ENCODE measurements around the gene ADARB2. TPM values are rescaled to one million over a fixed set of nuclear protein-coding genes. Genes with fewer than 3 reads are reported as not detected.
"Not testable (repeated sequence)": the region's sequence is repeated elsewhere in the genome, so short reads cannot be mapped to it uniquely, and the experiment has no call there.

ADARB2 gene
- 0.05 TPM in 1 of 2 replicates, not detected in the other for total RNA-seq

DNA sequence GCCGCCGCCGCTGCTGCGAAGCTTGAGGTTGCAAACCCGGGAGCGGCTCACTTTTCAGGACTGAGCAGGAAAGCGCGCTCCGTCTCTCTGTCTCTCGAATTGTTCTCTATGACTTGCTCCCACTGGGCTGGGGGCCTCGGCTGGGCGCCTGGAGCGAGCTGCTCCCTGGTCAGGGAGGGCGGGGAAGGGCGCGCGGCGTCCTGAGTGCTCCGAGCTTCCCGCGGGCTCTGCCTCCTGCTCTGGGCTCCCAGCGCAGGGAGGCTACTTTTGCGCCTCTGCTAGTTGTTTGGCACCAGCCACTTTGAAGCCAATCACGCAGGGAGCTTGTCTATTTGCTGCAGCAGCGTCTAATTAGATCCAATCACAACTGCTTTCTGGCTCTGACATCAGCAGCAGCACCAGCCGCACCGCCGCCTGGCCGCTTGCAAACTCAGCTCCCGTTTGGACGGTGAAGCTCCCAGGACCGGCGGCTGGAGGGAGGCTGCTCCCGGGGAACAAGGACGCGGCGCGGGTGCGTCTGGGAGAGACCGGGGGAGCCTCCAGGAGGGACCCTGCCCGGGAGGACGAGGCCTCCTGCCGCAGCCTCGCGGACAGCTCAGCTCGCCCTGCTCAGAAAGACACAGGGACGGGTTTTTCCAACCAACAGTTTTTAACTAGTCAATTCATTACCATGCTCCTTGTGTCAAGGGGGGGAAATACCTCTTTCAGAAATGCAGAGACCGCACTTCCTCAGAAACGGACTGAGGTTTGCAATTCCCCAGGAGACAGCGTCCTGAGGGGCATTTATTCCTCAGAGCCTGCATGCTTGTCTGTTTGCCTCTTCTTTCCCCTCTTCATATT is at the start of gene ADARB2:
Gene ADARB2, minus strand, starts transcription at position 304 of the 840 bp plus-strand sequence.
- H3K4me1 Mint-ChIP-seq (ENCODE audit: low read depth): peaks cover 2% of the 10 kb centered on the region
- no peaks in the 10 kb centered on the region for H3K36me3 Mint-ChIP-seq (ENCODE audit: low read depth)
- H3K27ac Mint-ChIP-seq: no peak within 1 kb of the TSS
- no peaks in the 10 kb centered on the region for H3K9me3 Mint-ChIP-seq
- H3K27me3 Mint-ChIP-seq (ENCODE audit: low read depth): peaks cover 57% of the 10 kb centered on the region
- peak within 1 kb of the TSS; percentile 37 for H3K4me3 Mint-ChIP-seq (ENCODE audit: low read depth)
- intact Hi-C loops (cut with micrococcal nuclease): no loop called here
- DNase-seq (ENCODE audit: low spot score): no peak

DNA sequence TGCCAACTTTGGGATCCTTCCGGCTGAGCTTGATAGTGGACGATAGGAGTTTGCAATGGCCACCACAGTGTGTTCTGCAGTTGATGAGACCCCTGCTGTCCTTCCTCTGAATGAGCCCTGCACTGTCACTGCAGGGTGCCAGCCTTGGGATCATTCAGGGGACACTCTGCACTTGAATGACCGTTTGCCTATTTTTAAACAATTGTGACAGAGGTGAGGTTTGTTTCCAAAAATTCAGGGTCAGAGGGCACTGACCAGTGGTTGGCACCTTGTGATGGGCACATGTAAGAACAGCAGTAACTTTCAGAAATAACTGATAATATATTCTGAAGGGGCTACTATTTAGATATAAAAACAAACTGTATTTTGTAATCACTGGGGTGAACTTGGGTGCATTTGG is 48.5 kb upstream of the ADARB2 start:
- no peaks in the 10 kb centered on the region for H3K36me3 Mint-ChIP-seq (ENCODE audit: low read depth)
- H3K9me3 Mint-ChIP-seq: no peaks in the 10 kb centered on the region
- no peak overlapping the region for H3K27ac Mint-ChIP-seq
- DNase-seq (ENCODE audit: low spot score): no peak
- no peaks in the 10 kb centered on the region for H3K4me1 Mint-ChIP-seq (ENCODE audit: low read depth)
- no peaks in the 10 kb centered on the region for H3K27me3 Mint-ChIP-seq (ENCODE audit: low read depth)
- intact Hi-C loops (cut with micrococcal nuclease): no loop called here
- H3K4me3 Mint-ChIP-seq (ENCODE audit: low read depth): no peak overlapping the region

DNA sequence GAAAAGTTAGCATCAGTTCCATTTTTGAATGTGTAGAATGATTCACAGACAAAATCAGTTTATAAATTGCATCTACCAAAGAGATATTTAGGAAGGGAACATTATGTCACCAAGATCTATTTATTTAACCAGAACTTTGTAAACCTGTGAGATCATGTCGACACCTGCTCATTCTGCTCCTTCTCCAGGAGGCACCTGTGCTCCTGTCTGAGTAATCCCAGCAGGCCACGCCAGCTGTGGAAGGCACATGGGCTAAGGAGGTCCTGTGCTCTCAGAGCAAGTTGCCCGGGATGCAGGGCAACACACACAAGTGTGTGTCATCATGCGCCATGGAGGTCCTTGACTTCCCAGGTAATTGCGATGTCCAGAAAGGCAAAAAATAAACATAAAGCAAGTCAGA is 45.5 kb upstream of the ADARB2 start:
- no peak for DNase-seq (ENCODE audit: low spot score)
- Mint-ChIP-seq H3K36me3 (ENCODE audit: low read depth) (no peaks in the 10 kb centered on the region), H3K9me3 (no peaks in the 10 kb centered on the region), H3K4me3 (ENCODE audit: low read depth) (no peak overlapping the region), H3K27ac (no peak overlapping the region), H3K4me1 (ENCODE audit: low read depth) (no peaks in the 10 kb centered on the region), H3K27me3 (ENCODE audit: low read depth) (no peaks in the 10 kb centered on the region)
- intact Hi-C loops (cut with micrococcal nuclease): no loop called here

DNA sequence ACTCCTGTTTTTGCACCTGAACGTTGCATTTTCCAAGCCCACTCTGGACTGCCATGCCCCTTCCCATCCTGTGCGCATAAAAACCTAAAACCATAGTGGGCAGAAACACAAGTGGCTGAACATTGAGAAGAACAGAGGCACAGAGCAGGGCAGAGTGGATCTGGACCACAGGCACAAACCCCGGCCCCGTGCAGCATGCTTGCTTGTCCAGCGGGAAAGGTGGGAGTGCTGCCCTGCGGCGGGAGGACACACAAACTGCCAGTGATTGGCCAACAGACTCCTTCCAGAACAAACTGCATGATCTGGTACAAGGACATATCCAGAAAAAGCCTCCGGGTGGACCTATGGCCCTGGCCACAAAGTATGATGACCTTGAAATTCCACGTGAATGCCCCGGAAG is 42.5 kb upstream of the ADARB2 start:
- intact Hi-C loops (cut with micrococcal nuclease): no loop called here
- DNase-seq (ENCODE audit: low spot score): no peak
- Mint-ChIP-seq H3K4me3 (ENCODE audit: low read depth) (no peak overlapping the region), H3K9me3 (no peaks in the 10 kb centered on the region), H3K4me1 (ENCODE audit: low read depth) (no peaks in the 10 kb centered on the region), H3K27ac (no peak overlapping the region), H3K36me3 (ENCODE audit: low read depth) (no peaks in the 10 kb centered on the region), H3K27me3 (ENCODE audit: low read depth) (no peaks in the 10 kb centered on the region)

DNA sequence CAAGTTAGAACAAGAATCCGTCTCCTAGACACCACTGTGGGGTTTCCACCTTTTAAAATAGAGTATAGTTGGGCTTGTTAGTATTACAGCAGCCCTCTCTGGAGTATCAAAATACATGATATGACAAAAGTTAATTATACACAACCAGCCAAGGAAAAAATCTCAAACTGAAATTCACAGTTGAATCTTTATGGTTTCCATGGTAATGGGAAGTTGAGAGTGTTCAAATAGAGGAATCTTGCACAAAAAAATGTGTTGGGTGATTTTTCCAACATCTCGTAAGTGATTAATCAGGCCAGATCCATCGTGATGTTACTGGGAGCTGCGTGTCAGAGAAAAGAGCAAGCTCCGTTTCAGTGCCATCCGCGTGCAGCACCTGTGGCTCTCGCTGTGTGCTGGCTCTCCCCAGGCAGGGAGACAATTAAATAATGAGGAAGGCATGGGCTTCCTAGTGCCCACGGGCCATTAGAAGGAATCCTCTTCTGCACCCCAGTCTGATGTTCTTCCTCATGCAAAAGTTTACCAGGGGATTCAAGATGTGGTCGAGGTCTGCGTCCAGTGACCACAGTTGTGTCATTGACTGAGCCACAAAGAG is 41.1 kb upstream of the ADARB2 start:
- Mint-ChIP-seq H3K27ac (no peak overlapping the region), H3K4me3 (ENCODE audit: low read depth) (no peak overlapping the region), H3K27me3 (ENCODE audit: low read depth) (no peaks in the 10 kb centered on the region), H3K4me1 (ENCODE audit: low read depth) (no peaks in the 10 kb centered on the region), H3K36me3 (ENCODE audit: low read depth) (no peaks in the 10 kb centered on the region), H3K9me3 (no peaks in the 10 kb centered on the region)
- DNase-seq (ENCODE audit: low spot score): no peak
- intact Hi-C loops (cut with micrococcal nuclease): no loop called here

DNA sequence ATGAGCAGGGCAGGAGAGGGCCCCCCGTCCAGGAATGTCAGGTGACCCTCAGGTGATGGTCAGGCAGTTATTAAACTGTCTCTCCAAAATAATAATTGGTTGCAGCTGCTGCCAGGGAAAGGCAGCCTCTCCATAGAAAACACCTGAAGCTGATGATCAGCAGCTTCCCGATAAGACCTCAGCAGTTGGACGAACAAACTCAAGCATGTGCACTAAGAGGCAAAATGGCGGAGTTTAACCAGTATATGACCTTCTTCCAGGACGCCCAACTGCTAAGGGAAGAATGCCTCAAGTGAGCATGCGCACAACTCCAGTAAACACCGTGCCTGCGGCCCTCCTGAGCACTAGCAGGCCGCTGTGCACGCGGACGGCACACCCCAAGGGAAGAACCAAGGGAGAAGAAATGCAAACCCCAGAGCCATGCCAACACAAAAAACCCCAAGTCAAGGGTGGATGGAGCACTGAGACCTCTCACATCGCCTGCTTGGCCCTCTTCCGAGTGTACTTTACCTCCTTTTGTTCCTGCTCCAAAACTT is 38.9 kb upstream of the ADARB2 start:
- DNase-seq (ENCODE audit: low spot score): no peak
- Mint-ChIP-seq H3K4me1 (ENCODE audit: low read depth) (no peaks in the 10 kb centered on the region), H3K4me3 (ENCODE audit: low read depth) (no peak overlapping the region), H3K27ac (no peak overlapping the region), H3K27me3 (ENCODE audit: low read depth) (no peaks in the 10 kb centered on the region), H3K9me3 (no peaks in the 10 kb centered on the region), H3K36me3 (ENCODE audit: low read depth) (no peaks in the 10 kb centered on the region)
- intact Hi-C loops (cut with micrococcal nuclease): no loop called here

DNA sequence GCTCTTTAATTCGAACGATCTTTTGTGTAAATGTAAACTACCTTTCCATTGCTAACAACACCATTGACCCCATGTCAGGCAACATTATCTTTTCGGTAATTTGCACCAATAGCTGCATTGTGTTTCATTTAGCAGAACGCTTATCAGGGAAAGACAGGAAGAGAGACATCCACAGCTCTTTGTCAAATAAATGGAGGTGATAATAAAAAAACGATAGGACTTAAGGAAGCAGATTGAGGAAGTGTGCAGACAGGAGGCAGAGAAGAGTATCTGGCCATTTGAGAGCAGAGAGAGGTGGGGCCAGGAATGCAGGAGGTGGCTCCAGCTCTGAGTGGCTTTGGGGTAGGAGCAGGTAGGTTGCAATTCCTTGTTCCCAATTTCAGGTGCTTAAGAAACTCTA is 37.5 kb upstream of the ADARB2 start:
- intact Hi-C loops (cut with micrococcal nuclease): no loop called here
- H3K9me3 Mint-ChIP-seq: no peaks in the 10 kb centered on the region
- H3K27me3 Mint-ChIP-seq (ENCODE audit: low read depth): no peaks in the 10 kb centered on the region
- H3K36me3 Mint-ChIP-seq (ENCODE audit: low read depth): no peaks in the 10 kb centered on the region
- H3K27ac Mint-ChIP-seq: no peak overlapping the region
- DNase-seq (ENCODE audit: low spot score): no peak
- H3K4me1 Mint-ChIP-seq (ENCODE audit: low read depth): no peaks in the 10 kb centered on the region
- no peak overlapping the region for H3K4me3 Mint-ChIP-seq (ENCODE audit: low read depth)

DNA sequence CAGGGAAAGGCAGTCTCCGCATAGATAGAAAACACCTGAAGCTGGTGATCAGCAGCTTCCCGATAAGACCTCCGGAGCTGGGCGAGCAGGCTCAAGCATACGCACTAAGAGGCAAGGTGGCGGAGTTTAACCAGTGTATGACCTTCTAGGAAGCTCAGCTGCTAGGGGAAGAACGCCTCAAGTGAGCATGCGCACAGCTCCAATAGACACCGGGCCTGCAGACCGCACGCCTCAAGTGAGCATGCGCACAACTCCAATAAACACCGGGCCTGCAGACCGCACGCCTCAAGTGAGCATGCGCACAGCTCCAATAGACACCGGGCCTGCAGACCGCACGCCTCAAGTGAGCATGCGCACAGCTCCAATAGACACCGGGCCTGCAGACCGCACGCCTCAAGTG is 35.9 kb upstream of the ADARB2 start:
- intact Hi-C loops (cut with micrococcal nuclease): not testable (repeated sequence)

DNA sequence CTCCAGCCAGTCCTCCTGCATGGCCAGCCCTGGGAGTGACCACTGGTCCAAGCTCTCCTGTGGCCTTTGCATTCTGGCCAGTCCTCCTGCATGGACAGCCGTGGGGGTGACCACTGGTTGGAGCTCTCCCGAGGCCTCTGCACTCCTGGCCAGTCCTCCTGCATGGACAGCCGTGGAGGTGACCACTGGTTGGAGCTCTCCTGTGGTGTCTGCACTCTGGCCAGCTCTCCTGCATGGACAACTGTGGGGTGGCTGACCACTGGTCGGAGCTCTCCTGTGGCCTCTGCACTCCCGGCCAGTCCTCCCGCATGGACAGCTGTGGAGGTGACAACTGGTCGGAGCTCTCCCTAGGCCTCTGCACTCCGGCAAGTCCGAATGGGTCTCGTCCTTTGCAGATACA is 28.7 kb upstream of the ADARB2 start:
- no peaks in the 10 kb centered on the region for H3K9me3 Mint-ChIP-seq
- no peak overlapping the region for H3K27ac Mint-ChIP-seq
- H3K4me1 Mint-ChIP-seq (ENCODE audit: low read depth): no peaks in the 10 kb centered on the region
- no peaks in the 10 kb centered on the region for H3K36me3 Mint-ChIP-seq (ENCODE audit: low read depth)
- no peak overlapping the region for H3K4me3 Mint-ChIP-seq (ENCODE audit: low read depth)
- no peaks in the 10 kb centered on the region for H3K27me3 Mint-ChIP-seq (ENCODE audit: low read depth)
- DNase-seq (ENCODE audit: low spot score): no peak
- intact Hi-C loops (cut with micrococcal nuclease): no loop called here

More for the DNA sequence above, 35.9 kb upstream of the ADARB2 start:
- not testable (repeated sequence) for H3K27me3 Mint-ChIP-seq (ENCODE audit: low read depth); H3K36me3 Mint-ChIP-seq (ENCODE audit: low read depth); DNase-seq (ENCODE audit: low spot score); H3K4me3 Mint-ChIP-seq (ENCODE audit: low read depth); H3K4me1 Mint-ChIP-seq (ENCODE audit: low read depth); H3K9me3 Mint-ChIP-seq; H3K27ac Mint-ChIP-seq

DNA sequence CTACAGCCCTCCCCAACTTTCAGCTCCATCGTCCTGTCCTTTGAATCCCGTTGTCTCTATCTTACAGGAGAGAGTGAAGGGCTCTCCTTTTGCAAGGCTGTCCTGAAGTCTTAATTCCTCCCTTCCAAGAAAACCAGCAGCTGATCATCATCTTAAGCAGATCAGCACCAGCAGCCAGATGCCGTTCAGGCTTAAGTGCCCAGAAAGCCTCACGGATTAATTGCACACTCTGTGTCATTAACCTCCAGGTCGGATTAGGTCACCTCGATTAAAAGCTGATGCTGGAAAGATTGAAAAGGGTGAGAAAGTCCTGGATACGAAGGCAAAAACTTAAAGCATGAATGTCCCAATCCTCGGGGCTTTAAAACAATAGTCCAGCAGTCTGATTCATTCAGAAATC is 24.8 kb upstream of the ADARB2 start:
- Mint-ChIP-seq H3K4me3 (ENCODE audit: low read depth) (no peak overlapping the region), H3K4me1 (ENCODE audit: low read depth) (no peaks in the 10 kb centered on the region), H3K9me3 (peaks cover 10% of the 10 kb centered on the region), H3K27me3 (ENCODE audit: low read depth) (no peaks in the 10 kb centered on the region), H3K36me3 (ENCODE audit: low read depth) (no peaks in the 10 kb centered on the region), H3K27ac (no peak overlapping the region)
- DNase-seq (ENCODE audit: low spot score): no peak
- intact Hi-C loops (cut with micrococcal nuclease): no loop called here

DNA sequence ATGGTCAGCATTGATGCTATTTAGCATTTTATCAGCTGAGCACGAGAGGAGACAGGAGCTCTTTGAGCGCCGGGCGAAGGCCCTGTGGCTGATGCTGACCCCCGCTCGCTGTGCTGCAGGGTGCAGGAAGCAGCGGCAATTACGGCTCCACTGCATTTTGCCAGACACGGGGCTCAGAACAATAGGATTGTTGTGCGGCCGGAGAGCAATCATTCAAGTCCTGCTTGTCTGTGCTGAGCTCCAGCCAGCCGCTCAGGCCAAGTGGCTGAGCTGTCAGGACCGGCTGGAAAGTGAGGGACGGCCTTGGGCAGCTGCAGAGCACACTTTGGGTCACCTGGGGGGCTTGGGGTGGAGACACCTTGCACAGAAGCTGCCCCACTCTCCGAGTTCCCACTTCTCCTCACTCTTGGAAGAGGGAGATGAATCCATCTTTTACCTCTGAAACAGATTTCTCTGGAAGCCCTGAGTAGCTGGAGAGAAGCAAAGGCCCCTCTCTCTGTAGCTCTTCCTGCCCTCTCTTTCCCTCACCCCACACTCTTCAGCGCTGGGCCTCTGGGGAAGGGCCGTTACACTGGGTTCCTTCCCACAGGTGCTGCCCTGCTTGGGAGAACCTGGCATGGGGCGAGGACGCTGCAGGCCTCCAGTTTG is 17.3 kb upstream of the ADARB2 start:
- peaks cover 2% of the 10 kb centered on the region for H3K27me3 Mint-ChIP-seq (ENCODE audit: low read depth)
- intact Hi-C loops (cut with micrococcal nuclease): no loop called here
- no peak for DNase-seq (ENCODE audit: low spot score)

DNA sequence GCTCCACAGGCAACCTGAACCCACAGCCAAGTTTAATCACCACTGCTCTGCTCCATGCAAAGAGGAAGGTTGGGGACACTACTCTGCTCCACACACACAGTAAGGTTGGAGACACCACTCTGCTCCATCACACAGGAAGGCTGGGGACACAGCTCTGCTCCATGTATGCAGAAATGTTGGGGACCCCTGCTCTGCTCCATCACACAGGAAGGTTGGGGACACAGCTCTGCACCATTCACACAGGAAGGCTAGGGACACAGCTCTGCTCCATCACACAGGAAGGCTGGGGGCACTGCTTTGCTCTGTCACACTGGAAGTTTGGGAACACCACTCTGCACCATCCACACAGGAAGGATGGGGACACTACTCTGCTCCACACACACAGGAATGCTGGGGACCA is 14.8 kb upstream of the ADARB2 start:
- H3K36me3 Mint-ChIP-seq (ENCODE audit: low read depth): no peaks in the 10 kb centered on the region
- H3K27ac Mint-ChIP-seq: no peak overlapping the region
- no peak for DNase-seq (ENCODE audit: low spot score)
- no peaks in the 10 kb centered on the region for H3K4me1 Mint-ChIP-seq (ENCODE audit: low read depth)
- intact Hi-C loops (cut with micrococcal nuclease): no loop called here
- H3K4me3 Mint-ChIP-seq (ENCODE audit: low read depth): no peak overlapping the region
- peaks cover 2% of the 10 kb centered on the region for H3K27me3 Mint-ChIP-seq (ENCODE audit: low read depth)
- peaks cover 10% of the 10 kb centered on the region for H3K9me3 Mint-ChIP-seq

More for the DNA sequence above, 17.3 kb upstream of the ADARB2 start:
- no peak overlapping the region for H3K27ac Mint-ChIP-seq
- H3K36me3 Mint-ChIP-seq (ENCODE audit: low read depth): no peaks in the 10 kb centered on the region
- no peak overlapping the region for H3K4me3 Mint-ChIP-seq (ENCODE audit: low read depth)
- peaks cover 12% of the 10 kb centered on the region for H3K9me3 Mint-ChIP-seq
- H3K4me1 Mint-ChIP-seq (ENCODE audit: low read depth): no peaks in the 10 kb centered on the region

DNA sequence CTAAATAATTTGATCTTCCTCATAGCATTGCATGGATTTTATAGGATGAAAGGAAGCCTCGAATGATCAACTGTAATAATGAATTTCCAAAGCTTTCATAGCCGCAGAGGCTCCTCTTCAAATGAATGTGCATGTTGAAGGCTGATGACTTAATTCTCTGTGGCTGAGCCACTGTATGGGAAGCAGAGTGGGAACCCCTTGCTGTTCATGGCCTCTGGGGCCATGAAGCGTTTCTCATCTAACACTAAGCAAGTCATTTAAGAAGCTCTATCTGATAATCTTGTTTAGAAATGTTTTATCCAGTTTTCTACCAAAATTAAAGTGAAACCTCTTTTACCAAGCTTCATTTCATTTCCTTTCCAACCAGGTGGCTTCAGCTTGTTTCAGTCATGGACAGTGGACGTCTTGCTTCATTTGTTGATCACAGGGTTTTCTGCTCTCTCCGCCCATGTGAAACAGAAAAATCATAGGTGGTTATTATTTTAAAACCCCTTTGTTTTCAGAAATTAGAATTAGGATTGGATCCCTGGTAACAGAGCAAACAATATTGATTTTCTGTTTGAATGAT is 10.3 kb upstream of the ADARB2 start:
- no peaks in the 10 kb centered on the region for H3K4me1 Mint-ChIP-seq (ENCODE audit: low read depth)
- intact Hi-C loops (cut with micrococcal nuclease): no loop called here
- H3K9me3 Mint-ChIP-seq: peaks cover 10% of the 10 kb centered on the region
- H3K4me3 Mint-ChIP-seq (ENCODE audit: low read depth): no peak overlapping the region
- no peak overlapping the region for H3K27ac Mint-ChIP-seq
- H3K27me3 Mint-ChIP-seq (ENCODE audit: low read depth): peaks cover 1% of the 10 kb centered on the region
- H3K36me3 Mint-ChIP-seq (ENCODE audit: low read depth): no peaks in the 10 kb centered on the region
- DNase-seq (ENCODE audit: low spot score): no peak

Data from activated T-helper 2 cell treated with anti-CD3 and anti-CD28 coated beads, Interferon-gamma antibody, Interleukin-2, Interleukin-4, amounts not matched to agents 10 μg/mL and 5 μg/mL and 100 μg/mL, durations not matched to agents 14 hours and 24 hours and 36 hours (primary cell).